Lower leg skin (tissue), 3 donors: ENCODE data around the gene AMN.

Source experiments
- POLR2A ChIP-seq, 2 donors: fragments of 450-650 bp; IDR thresholded peaks; one replicate each; pipeline ENCODE4 v1.6.1; 2016 to 2017; ENCODE audit warnings: antibody characterized with exemption in 2 of 2, mild to moderate bottlenecking in 1 of 2, moderate library complexity in 1 of 2
- TF ChIP-seq, protein P1 (sequence below), 3 donors: fragments of 450-650 bp; IDR thresholded peaks; one replicate each; pipeline ENCODE4 v1.5.1; 2016; ENCODE audit warnings: antibody characterized with exemption in 3 of 3, mild to moderate bottlenecking in 3 of 3, moderate library complexity in 2 of 3

DNA sequence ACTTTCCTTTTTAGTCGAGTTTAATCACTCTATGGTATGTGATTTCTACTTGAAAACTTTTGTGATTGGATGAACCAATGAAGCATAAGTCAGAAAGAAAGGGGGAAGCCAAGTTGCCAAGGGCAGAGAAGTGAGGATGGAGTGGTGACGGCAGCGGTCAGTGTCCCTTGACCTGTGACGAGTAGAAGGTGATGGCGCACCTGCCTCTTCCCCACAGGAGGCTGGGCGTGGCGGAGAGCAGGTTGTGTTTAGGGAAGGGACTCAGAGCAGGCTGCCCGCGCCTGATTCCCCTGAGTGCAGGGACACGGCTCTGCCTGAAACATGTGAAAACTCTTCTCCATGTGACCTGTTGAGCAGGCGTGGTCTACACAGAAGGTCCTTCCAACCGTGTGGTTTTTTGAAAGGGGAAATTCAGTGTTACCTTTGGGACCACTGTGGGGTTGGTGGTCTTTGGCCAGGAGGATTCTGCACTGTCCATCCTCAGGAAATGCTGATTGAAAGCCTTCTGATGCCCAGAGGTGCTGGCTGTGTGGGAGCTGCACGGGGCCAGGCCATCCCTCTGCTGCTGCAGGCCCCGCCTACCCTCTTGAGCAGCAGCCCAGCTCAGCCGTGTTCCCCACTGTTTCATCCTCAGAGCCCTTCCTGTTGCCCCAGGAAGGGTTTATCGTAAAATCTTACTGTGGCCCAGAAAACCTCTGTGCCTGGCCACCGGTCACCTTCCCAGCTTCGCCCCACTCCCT, 23.5 kb upstream of the AMN start:
- TF ChIP-seq, protein P1, sequence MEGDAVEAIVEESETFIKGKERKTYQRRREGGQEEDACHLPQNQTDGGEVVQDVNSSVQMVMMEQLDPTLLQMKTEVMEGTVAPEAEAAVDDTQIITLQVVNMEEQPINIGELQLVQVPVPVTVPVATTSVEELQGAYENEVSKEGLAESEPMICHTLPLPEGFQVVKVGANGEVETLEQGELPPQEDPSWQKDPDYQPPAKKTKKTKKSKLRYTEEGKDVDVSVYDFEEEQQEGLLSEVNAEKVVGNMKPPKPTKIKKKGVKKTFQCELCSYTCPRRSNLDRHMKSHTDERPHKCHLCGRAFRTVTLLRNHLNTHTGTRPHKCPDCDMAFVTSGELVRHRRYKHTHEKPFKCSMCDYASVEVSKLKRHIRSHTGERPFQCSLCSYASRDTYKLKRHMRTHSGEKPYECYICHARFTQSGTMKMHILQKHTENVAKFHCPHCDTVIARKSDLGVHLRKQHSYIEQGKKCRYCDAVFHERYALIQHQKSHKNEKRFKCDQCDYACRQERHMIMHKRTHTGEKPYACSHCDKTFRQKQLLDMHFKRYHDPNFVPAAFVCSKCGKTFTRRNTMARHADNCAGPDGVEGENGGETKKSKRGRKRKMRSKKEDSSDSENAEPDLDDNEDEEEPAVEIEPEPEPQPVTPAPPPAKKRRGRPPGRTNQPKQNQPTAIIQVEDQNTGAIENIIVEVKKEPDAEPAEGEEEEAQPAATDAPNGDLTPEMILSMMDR (IDR thresholded peaks at IDR 0.05), result no peak
- no peak for TF ChIP-seq POLR2A (IDR thresholded peaks at IDR 0.05)
